ENCODE measurements around the gene ORC4. TPM values are rescaled to one million over a fixed set of nuclear protein-coding genes. Genes with fewer than 3 reads are reported as not detected.
"Not testable (repeated sequence)": the region's sequence is repeated elsewhere in the genome, so short reads cannot be mapped to it uniquely, and the experiment has no call there.

ORC4 gene
- total and polyA plus RNA-seq, 8 donors, result 4.9 to 86.1 (median 9.6) TPM

GRCh38 chr2:148022351-148022750 is 1.8 kb upstream of the ORC4 start:
- Histone ChIP-seq H3K27ac (peak overlapping the region in 3 of 5 donors; percentile 95 to 97 (median 97)), H3K9me3 (no peaks in the 10 kb centered on the region), H3K36me3 (no peaks in the 10 kb centered on the region), H3K27me3 (no peaks in the 10 kb centered on the region), H3K4me1 (peaks cover 24 to 58% (median 45%) of the 10 kb centered on the region in 4 donors), H3K4me3 (peak overlapping the region; percentile 85 to 96 (median 88))
- TF ChIP-seq CTCF (IDR thresholded peaks at IDR 0.05), result no peak
- no peak for DNase-seq
- intact Hi-C loops (cut with DNase I; ENCODE audit: low total_unique reads), result no loop called here
- 29 to 42% (median 36%) methylated on average over 1 of the region's 1 CpG for WGBS, 5 donors

GRCh38 chr2:148021886-148022285 is 1.3 kb upstream of the ORC4 start:
- Histone ChIP-seq H3K36me3 (no peaks in the 10 kb centered on the region), H3K4me3 (peak overlapping the region; percentile 85 to 96 (median 88)), H3K9me3 (no peaks in the 10 kb centered on the region), H3K4me1 (peaks cover 24 to 59% (median 45%) of the 10 kb centered on the region in 4 donors), H3K27me3 (no peaks in the 10 kb centered on the region), H3K27ac (peak overlapping the region; percentile 91 to 98 (median 97))
- intact Hi-C loops (cut with DNase I; ENCODE audit: low total_unique reads), result no loop called here
- WGBS, 5 donors, result 3 to 6% (median 3%) methylated on average over 3 of the region's 3 CpGs
- TF ChIP-seq POLR2A (IDR thresholded peaks at IDR 0.05) (no peak), CTCF (IDR thresholded peaks at IDR 0.05) (no peak), POLR2AphosphoS5 (IDR thresholded peaks at IDR 0.05) (no peak), EP300 (IDR thresholded peaks at IDR 0.05) (no peak)
- no peak for DNase-seq

DNA sequence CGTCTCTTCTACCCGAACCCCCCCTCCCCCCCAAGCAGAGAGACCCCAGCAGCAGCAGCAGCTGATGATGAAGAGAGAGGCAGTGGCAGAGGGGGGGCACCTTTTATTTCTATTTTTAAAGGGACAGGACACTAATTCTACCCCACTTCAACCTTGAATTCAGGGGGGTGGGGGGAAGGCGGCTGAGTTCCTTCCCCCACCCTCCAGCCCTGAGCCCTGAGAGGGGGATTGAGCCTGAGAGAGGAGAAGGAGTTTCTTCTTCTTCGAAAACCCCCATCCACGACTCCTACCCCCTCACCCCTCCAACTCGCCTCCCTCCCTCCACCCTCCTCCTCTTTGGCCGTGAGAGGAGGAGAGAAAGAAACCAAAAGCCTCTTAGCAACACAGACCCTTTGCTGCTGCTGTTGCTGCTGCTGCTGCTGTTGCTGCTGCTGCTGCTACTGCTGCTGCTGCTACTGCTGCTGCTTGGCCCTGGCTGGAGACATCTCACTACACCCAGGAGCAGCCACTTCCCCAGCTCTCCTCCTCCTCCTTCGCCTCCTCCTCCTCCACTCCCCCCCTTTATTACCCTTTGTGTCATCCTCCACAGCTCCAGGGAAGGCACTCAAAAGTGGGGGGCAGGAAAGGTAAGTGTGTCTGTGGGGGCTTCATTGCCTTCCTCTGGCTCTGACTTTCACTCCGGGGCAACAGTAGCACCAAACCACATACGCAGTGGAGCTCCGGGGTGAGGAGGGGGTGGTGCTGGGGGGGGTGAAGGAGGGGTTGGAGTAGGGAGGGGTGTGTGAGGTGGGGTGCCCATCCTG is 723 bp upstream of the ORC4 start, which contains the start of gene MBD5:
MBD5 (plus strand) TSS at position 33 of the 803 bp plus-strand sequence.
- Histone ChIP-seq H3K9me3 (no peaks in the 10 kb centered on the region), H3K4me1 (peaks cover 24 to 59% (median 45%) of the 10 kb centered on the region in 4 donors), H3K36me3 (no peaks in the 10 kb centered on the region), H3K27ac (peak within 1 kb of the TSS; percentile 91 to 98 (median 97)), H3K4me3 (peak within 1 kb of the TSS; percentile 85 to 96 (median 88)), H3K27me3 (no peaks in the 10 kb centered on the region)
- intact Hi-C loops (cut with DNase I; ENCODE audit: low total_unique reads), result no loop called here
- peak in 2 of 3 donors; percentile 4 to 21 for TF ChIP-seq POLR2AphosphoS5 (IDR thresholded peaks at IDR 0.05)
- TF ChIP-seq CTCF (IDR thresholded peaks at IDR 0.05), result no peak
- 0 to 2% (median 1%) methylated on average over 9 to 11 of the region's 11 CpGs for WGBS, 5 donors
- peak; percentile 37 to 88 for DNase-seq

- Histone ChIP-seq H3K36me3 (no peaks in the 10 kb centered on the region), H3K27ac (no peak overlapping the region), H3K4me3 (no peak overlapping the region), H3K27me3 (no peaks in the 10 kb centered on the region), H3K9me3 (no peaks in the 10 kb centered on the region), H3K4me1 (peaks cover 7 to 30% (median 12%) of the 10 kb centered on the region in 4 donors)
- TF ChIP-seq POLR2A (IDR thresholded peaks at IDR 0.05) (no peak), EP300 (IDR thresholded peaks at IDR 0.05) (no peak)
- intact Hi-C loops (cut with DNase I; ENCODE audit: low total_unique reads), result no loop called here
- DNase-seq, result no peak
- 73 to 82% (median 76%) methylated on average over 5 of the region's 5 CpGs for WGBS, 5 donors
Measured at GRCh38 chr2:148014616-148015015, 5.9 kb downstream of the ORC4 start.

DNA sequence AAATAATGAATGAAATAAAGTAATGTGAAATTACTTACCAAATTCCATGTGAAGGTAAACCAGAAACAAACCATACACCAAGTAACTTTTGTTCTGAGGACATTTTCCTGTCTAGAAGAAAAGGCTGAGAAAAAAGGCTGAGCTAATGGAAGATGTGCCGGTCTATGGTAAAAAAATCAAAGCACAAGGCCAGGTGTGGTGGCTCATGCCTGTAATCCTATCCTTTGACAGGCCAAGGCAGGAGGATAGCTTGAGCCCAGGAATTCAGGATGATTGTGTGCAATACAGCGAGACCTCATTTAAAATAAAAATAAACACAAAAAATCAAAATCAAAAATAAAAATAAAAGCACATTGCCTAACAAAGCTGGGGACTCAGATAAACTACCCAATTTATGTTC is 6.7 kb downstream of the ORC4 start:
- no peaks in the 10 kb centered on the region for H3K9me3 ChIP-seq
- DNase-seq, result no peak
- H3K36me3 ChIP-seq, result no peaks in the 10 kb centered on the region
- no peak for TF ChIP-seq CTCF (IDR thresholded peaks at IDR 0.05)
- no peak for TF ChIP-seq POLR2A (IDR thresholded peaks at IDR 0.05)
- TF ChIP-seq EP300 (IDR thresholded peaks at IDR 0.05), result no peak
- no peak for TF ChIP-seq POLR2AphosphoS5 (IDR thresholded peaks at IDR 0.05)
- H3K27ac ChIP-seq, result no peak overlapping the region
- intact Hi-C loops (cut with DNase I; ENCODE audit: low total_unique reads), result no loop called here
- H3K4me1 ChIP-seq, result peaks cover 0 to 22% (median 5%) of the 10 kb centered on the region in 4 donors
- no peaks in the 10 kb centered on the region for H3K27me3 ChIP-seq
- H3K4me3 ChIP-seq, result no peak overlapping the region
- 71 to 93% (median 85%) methylated on average over 2 of the region's 2 CpGs for WGBS, 5 donors

GRCh38 chr2:148008411-148008810 is 12.1 kb downstream of the ORC4 start:
- H3K27me3 ChIP-seq; H3K9me3 ChIP-seq; DNase-seq; H3K4me3 ChIP-seq; H3K36me3 ChIP-seq; intact Hi-C loops (cut with DNase I; ENCODE audit: low total_unique reads); H3K4me1 ChIP-seq; H3K27ac ChIP-seq: not testable (repeated sequence)
- WGBS, 5 donors, result 95 to 97% (median 97%) methylated on average over 7 of the region's 7 CpGs

Data from stomach (tissue), 9 donors.